ENCODE measurements around the gene RNF20. TPM values are rescaled to one million over a fixed set of nuclear protein-coding genes. Genes with fewer than 3 reads are reported as not detected.
"Not testable (repeated sequence)": the region's sequence is repeated elsewhere in the genome, so short reads cannot be mapped to it uniquely, and the experiment has no call there.

RNF20 gene
- total and polyA plus RNA-seq, 2 donors (not counting 1 experiment from before 2014, with no cell fraction given), result 5.7 to 56.4 TPM

DNA sequence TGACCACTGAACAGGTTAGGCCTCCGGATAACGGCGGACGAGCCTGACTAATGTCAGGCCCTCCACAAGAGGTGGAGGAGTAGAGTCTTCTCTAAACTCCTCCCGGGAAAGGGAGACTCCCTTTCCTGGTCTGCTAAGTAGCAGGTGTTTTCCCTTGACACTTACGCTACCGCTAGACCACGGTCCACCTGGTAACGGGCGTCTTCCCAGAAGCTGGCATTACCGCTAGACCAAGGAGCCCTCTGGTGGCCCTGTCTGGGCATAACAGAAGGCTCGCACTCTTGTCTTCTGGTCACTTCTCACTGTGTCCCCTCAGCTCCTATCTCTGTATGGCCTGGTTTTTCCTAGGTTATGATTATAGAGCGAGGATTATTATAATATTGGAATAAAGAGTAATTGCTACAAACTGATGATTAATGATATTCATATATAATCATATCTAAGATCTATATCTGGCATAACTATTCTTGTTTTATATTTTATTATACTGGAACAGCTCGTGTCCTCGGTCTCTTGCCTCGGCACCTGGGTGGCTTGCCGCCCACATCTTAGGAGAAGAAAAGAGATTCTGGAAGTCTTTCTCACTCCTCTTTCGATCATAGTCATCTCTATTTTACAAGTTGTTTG, 15.9 kb downstream of the RNF20 start:
- POLR2A ChIA-PET; intact Hi-C loops (cut with micrococcal nuclease); H4K20me1 ChIP-seq (ENCODE audit: control insufficient read depth, insufficient read depth, low read length, poor library complexity, severe bottlenecking); H3K4me2 ChIP-seq (replicated peaks; ENCODE audit: low read depth, low read length, poor library complexity, severe bottlenecking); H3K4me3 Mint-ChIP-seq; ATAC-seq (ENCODE audit: low read depth); H3K9me3 ChIP-seq (ENCODE audit: control extremely low read depth in 1 of 3, control insufficient read depth in 2 of 3, insufficient read depth in 1 of 3, low read length in 2 of 3); H2AFZ ChIP-seq (ENCODE audit: insufficient read depth, low read depth, low read length, poor library complexity, severe bottlenecking); DNase-seq; H3K27me3 ChIP-seq (replicated peaks in 1 of 4; ENCODE audit: control extremely low read depth in 1 of 4, control insufficient read depth in 3 of 4, insufficient read depth in 4 of 4, low read length in 3 of 4); H3K4me1 Mint-ChIP-seq; H3K79me2 ChIP-seq (ENCODE audit: control insufficient read depth, insufficient read depth, low read length); H3K27ac Mint-ChIP-seq; H3K27ac ChIP-seq (ENCODE audit: low read length in 2 of 2); H3K27me3 Mint-ChIP-seq; H3K4me1 ChIP-seq (ENCODE audit: control insufficient read depth in 2 of 2, insufficient read depth in 2 of 2, low read length in 2 of 2); H3K9ac ChIP-seq (ENCODE audit: low read length); H3K4me3 ChIP-seq (ENCODE audit: control extremely low read depth in 1 of 5, extremely low read depth in 1 of 5, insufficient read depth in 1 of 5, low read depth in 2 of 5, low read length in 4 of 5); H3K9me3 Mint-ChIP-seq (ENCODE audit: insufficient read depth); CTCF ChIA-PET: not testable (repeated sequence)
- 98% methylated on average over 7 of the region's 18 CpGs for WGBS (ENCODE audit: insufficient coverage)
- TF ChIP-seq, protein P1, sequence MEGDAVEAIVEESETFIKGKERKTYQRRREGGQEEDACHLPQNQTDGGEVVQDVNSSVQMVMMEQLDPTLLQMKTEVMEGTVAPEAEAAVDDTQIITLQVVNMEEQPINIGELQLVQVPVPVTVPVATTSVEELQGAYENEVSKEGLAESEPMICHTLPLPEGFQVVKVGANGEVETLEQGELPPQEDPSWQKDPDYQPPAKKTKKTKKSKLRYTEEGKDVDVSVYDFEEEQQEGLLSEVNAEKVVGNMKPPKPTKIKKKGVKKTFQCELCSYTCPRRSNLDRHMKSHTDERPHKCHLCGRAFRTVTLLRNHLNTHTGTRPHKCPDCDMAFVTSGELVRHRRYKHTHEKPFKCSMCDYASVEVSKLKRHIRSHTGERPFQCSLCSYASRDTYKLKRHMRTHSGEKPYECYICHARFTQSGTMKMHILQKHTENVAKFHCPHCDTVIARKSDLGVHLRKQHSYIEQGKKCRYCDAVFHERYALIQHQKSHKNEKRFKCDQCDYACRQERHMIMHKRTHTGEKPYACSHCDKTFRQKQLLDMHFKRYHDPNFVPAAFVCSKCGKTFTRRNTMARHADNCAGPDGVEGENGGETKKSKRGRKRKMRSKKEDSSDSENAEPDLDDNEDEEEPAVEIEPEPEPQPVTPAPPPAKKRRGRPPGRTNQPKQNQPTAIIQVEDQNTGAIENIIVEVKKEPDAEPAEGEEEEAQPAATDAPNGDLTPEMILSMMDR (IDR thresholded peaks at IDR 0.05), result peak; percentile 17
- H3K36me3 ChIP-seq (replicated peaks in 1 of 2; ENCODE audit: control extremely low read depth in 1 of 2, control insufficient read depth in 1 of 2, extremely low read depth in 1 of 2, insufficient read depth in 2 of 2, low read length in 1 of 2), result peaks cover 38 to 96% of the 10 kb centered on the region in 2 experiments

DNA sequence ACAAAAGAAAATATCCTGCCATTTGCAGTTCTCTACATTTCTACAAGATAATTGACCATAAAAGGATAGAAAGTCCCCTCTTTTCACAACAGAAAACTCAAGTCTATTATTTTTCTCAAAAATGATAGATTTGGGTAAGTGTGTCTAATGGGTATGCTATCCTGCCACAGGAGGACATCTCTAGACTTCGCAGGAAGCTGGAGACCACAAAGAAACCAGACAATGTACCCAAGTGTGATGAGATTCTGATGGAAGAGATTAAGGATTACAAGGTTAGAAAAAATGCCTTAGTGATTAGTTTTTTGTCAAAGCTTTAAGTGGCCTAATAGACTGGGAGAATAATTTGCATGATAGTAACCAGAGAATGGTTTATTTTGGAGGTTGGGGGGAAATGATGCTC, 28.1 kb downstream of the RNF20 start:
- Mint-ChIP-seq H3K9me3 (ENCODE audit: insufficient read depth) (no peaks in the 10 kb centered on the region), H3K27ac (no peak overlapping the region), H3K4me3 (no peak overlapping the region), H3K27me3 (no peaks in the 10 kb centered on the region), H3K4me1 (no peaks in the 10 kb centered on the region)
- Histone ChIP-seq H3K79me2 (ENCODE audit: control insufficient read depth, insufficient read depth, low read length) (no peaks in the 10 kb centered on the region), H3K27ac (ENCODE audit: low read length in 2 of 2) (no peak overlapping the region), H3K4me1 (ENCODE audit: control insufficient read depth in 2 of 2, insufficient read depth in 2 of 2, low read length in 2 of 2) (no peaks in the 10 kb centered on the region), H4K20me1 (ENCODE audit: control insufficient read depth, insufficient read depth, low read length, poor library complexity, severe bottlenecking) (peaks cover 3% of the 10 kb centered on the region), H3K27me3 (replicated peaks in 1 of 4; ENCODE audit: control extremely low read depth in 1 of 4, control insufficient read depth in 3 of 4, insufficient read depth in 4 of 4, low read length in 3 of 4) (no peaks in the 10 kb centered on the region), H3K36me3 (replicated peaks in 1 of 2; ENCODE audit: control extremely low read depth in 1 of 2, control insufficient read depth in 1 of 2, extremely low read depth in 1 of 2, insufficient read depth in 2 of 2, low read length in 1 of 2) (peaks cover under 1 to 78% of the 10 kb centered on the region in 2 experiments), H3K9ac (ENCODE audit: low read length) (no peak overlapping the region), H3K4me3 (ENCODE audit: control extremely low read depth in 1 of 5, extremely low read depth in 1 of 5, insufficient read depth in 1 of 5, low read depth in 2 of 5, low read length in 4 of 5) (no peak overlapping the region), H2AFZ (ENCODE audit: insufficient read depth, low read depth, low read length, poor library complexity, severe bottlenecking) (no peak overlapping the region), H3K4me2 (replicated peaks; ENCODE audit: low read depth, low read length, poor library complexity, severe bottlenecking) (no peak overlapping the region), H3K9me3 (ENCODE audit: control extremely low read depth in 1 of 3, control insufficient read depth in 2 of 3, insufficient read depth in 1 of 3, low read length in 2 of 3) (no peaks in the 10 kb centered on the region)
- 100% methylated on average over 1 of the region's 1 CpG for WGBS (ENCODE audit: insufficient coverage)
- ChIA-PET CTCF (no interaction called here), POLR2A (no interaction called here)
- TF ChIP-seq, protein P1 (IDR thresholded peaks at IDR 0.05), result no peak
- TF ChIP-seq EZH2 (IDR thresholded peaks at IDR 0.05; ENCODE audit: borderline replicate concordance, insufficient read depth, low read depth, low read length, poor library complexity, severe bottlenecking), result no peak
- no peak for DNase-seq
- ATAC-seq (ENCODE audit: low read depth), result no peak
- intact Hi-C loops (cut with micrococcal nuclease), result no loop called here
